Activated naive CD4-positive, alpha-beta T cell treated with anti-CD3 and anti-CD28 coated beads, Interleukin-2, amount 10 ng/mL, durations not matched to agents 7 days and 5 days (primary cell): ENCODE results near the gene C1orf167.

ENCODE experiments used
- CTCF ChIA-PET: fragments of 350-600 bp; sonication (Branson Sonifier 250); formaldehyde crosslinking; loops from one replicate; lab custom pipeline; 2021; ENCODE audit warnings: antibody characterized with exemption; lab: Charles Lee
- DNase-seq: peaks from one replicate; pipeline ENCODE4 v3.0.0-alpha.2; 2020
- H3K27ac Mint-ChIP-seq: one replicate; pipeline ENCODE4 v1.8.0; 2021; ENCODE audit warnings: mild to moderate bottlenecking, moderate library complexity, mixed read lengths
- H3K27me3 Mint-ChIP-seq: one replicate; pipeline ENCODE4 v1.8.0; 2021; ENCODE audit warnings: mild to moderate bottlenecking, mixed read lengths
- H3K36me3 Mint-ChIP-seq: one replicate; pipeline ENCODE4 v1.8.0; 2021; ENCODE audit warnings: mixed read lengths
- H3K4me1 Mint-ChIP-seq: one replicate; pipeline ENCODE4 v1.8.0; 2021; ENCODE audit warnings: mixed read lengths
- H3K4me3 Mint-ChIP-seq: one replicate; pipeline ENCODE4 v1.8.0; 2021; ENCODE audit warnings: mild to moderate bottlenecking, moderate library complexity, mixed read lengths
- H3K9me3 Mint-ChIP-seq: one replicate; pipeline ENCODE4 v1.8.0; 2021; ENCODE audit warnings: mixed read lengths

C1orf167 gene

GRCh38 chr1:11761285-11761684 lies 708 bp upstream of the C1orf167 start:
- Mint-ChIP-seq H3K4me3 (no peak overlapping the region), H3K9me3 (no peaks in the 10 kb centered on the region), H3K36me3 (no peaks in the 10 kb centered on the region), H3K27ac (no peak overlapping the region), H3K27me3 (peaks cover 68% of the 10 kb centered on the region), H3K4me1 (peaks cover 11% of the 10 kb centered on the region)
- CTCF ChIA-PET: no interaction called here
- no peak for DNase-seq

DNA sequence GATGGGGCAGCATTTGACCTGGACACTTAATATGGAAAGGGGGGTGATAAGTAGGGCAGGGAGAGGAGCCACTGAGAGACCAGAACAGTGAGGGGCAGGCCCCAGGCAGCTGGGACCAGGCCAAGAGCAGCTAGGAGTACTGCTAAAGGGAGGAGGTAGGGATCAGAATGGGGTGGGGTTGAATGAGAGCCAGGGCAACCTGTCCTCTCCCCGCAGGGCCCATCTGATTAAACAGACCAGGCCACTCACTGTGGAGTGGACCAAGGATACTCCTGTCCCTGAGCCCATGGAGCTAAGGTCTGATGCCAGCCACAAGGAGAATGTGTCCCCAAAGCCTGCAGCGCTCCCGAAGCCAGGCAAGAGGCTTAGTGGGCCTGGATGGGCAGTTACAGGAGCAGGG lies 2.1 kb downstream of the C1orf167 start:
- no peaks in the 10 kb centered on the region for H3K36me3 Mint-ChIP-seq
- no peaks in the 10 kb centered on the region for H3K9me3 Mint-ChIP-seq
- peaks cover 11% of the 10 kb centered on the region for H3K4me1 Mint-ChIP-seq
- CTCF ChIA-PET: no interaction called here
- no peak overlapping the region for H3K4me3 Mint-ChIP-seq
- DNase-seq: no peak
- no peak overlapping the region for H3K27ac Mint-ChIP-seq
- H3K27me3 Mint-ChIP-seq: peaks cover 60% of the 10 kb centered on the region

DNA sequence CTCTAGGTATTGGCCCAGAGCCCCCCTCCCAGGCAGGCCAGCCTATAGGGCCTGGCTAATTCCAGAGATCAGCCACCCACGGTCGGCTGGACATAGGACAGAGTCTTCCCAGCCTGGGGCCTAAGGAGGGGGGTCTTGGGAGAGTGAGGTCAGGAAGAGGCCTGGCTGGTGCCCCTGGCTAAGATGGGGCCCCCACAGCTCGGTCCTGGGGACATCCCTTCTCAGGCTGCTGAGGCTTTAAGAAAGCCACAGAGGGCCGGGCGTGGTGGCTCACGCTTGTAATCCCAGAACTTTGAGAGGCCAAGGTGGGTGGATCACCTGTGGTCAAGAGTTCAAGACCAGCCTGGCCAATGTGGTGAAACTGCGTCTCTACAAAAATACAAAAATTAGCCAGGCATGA lies 2.5 kb downstream of the C1orf167 start:
- CTCF ChIA-PET: no interaction called here
- Mint-ChIP-seq H3K27me3 (peaks cover 57% of the 10 kb centered on the region), H3K4me1 (peaks cover 11% of the 10 kb centered on the region), H3K36me3 (no peaks in the 10 kb centered on the region), H3K9me3 (no peaks in the 10 kb centered on the region), H3K27ac (no peak overlapping the region), H3K4me3 (no peak overlapping the region)
- DNase-seq: no peak

GRCh38 chr1:11765661-11766428 lies 3.9 kb downstream of the C1orf167 start:
- Mint-ChIP-seq H3K4me1 (peaks cover 11% of the 10 kb centered on the region), H3K36me3 (no peaks in the 10 kb centered on the region), H3K27ac (no peak overlapping the region), H3K9me3 (no peaks in the 10 kb centered on the region), H3K27me3 (peaks cover 47% of the 10 kb centered on the region), H3K4me3 (no peak overlapping the region)
- no peak for DNase-seq
- CTCF ChIA-PET: no interaction called here

GRCh38 chr1:11766429-11766776 lies 4.4 kb downstream of the C1orf167 start:
- H3K4me3 Mint-ChIP-seq: no peak overlapping the region
- H3K27ac Mint-ChIP-seq: no peak overlapping the region
- H3K4me1 Mint-ChIP-seq: peaks cover 9% of the 10 kb centered on the region
- peaks cover 42% of the 10 kb centered on the region for H3K27me3 Mint-ChIP-seq
- H3K9me3 Mint-ChIP-seq: no peaks in the 10 kb centered on the region
- H3K36me3 Mint-ChIP-seq: no peaks in the 10 kb centered on the region
- no peak for DNase-seq
- CTCF ChIA-PET: no interaction called here

GRCh38 chr1:11767922-11768704 lies 6.1 kb downstream of the C1orf167 start:
- Mint-ChIP-seq H3K9me3 (no peaks in the 10 kb centered on the region), H3K4me3 (no peak overlapping the region), H3K27ac (no peak overlapping the region), H3K4me1 (no peaks in the 10 kb centered on the region), H3K36me3 (no peaks in the 10 kb centered on the region), H3K27me3 (peaks cover 25% of the 10 kb centered on the region)
- DNase-seq: no peak
- CTCF ChIA-PET: no interaction called here

DNA sequence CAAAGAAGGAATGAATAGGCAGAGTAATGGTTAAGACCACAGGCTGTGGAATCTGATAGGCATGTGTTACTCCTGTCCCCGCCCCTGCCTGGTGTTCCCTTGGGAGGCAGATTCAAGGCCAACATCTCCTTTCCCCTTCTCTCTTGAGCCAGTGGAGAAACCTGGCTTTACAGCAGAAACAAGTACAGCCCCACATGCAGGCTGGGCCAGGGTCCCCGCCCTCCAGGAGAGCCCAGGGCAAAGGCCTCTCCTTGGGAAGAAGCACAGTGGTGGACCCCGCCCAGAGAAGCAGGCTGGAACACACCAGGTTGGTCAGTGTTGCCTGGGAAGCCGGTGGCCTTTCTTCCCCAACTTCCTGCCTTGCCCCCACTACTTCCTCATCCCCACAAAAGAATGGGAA lies 6.8 kb downstream of the C1orf167 start:
- H3K4me1 Mint-ChIP-seq: no peaks in the 10 kb centered on the region
- DNase-seq: no peak
- CTCF ChIA-PET: no interaction called here

GRCh38 chr1:11769274-11769673 lies 7.3 kb downstream of the C1orf167 start:
- CTCF ChIA-PET: no interaction called here
- Mint-ChIP-seq H3K27me3 (peaks cover 18% of the 10 kb centered on the region), H3K27ac (no peak overlapping the region), H3K4me1 (no peaks in the 10 kb centered on the region), H3K36me3 (no peaks in the 10 kb centered on the region), H3K4me3 (no peak overlapping the region), H3K9me3 (no peaks in the 10 kb centered on the region)
- no peak for DNase-seq

More for the DNA sequence above, 6.8 kb downstream of the C1orf167 start:
- Mint-ChIP-seq H3K36me3 (no peaks in the 10 kb centered on the region), H3K27me3 (peaks cover 20% of the 10 kb centered on the region), H3K4me3 (no peak overlapping the region), H3K27ac (no peak overlapping the region), H3K9me3 (no peaks in the 10 kb centered on the region)

DNA sequence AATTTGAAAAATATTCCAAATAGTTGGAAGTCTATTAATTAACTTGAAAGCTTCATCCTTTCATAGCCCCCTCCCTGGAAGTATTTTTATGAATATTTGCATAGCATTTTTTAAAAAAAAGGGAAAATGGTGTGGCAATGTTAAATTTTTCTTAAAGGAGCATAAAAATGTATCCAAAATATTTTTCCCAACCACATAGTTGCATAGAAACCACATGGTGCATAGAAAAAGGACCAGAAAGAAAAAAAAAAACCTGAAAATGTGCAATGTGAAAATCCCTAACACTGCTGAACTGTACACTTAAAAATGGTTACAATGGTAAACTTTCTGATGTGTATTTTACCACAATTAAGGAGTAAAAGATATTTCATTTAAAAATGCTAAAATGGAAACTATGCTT lies 8.0 kb downstream of the C1orf167 start:
- CTCF ChIA-PET: no interaction called here
- Mint-ChIP-seq H3K4me1 (no peaks in the 10 kb centered on the region), H3K4me3 (no peak overlapping the region), H3K27me3 (peaks cover 21% of the 10 kb centered on the region), H3K9me3 (no peaks in the 10 kb centered on the region), H3K36me3 (no peaks in the 10 kb centered on the region), H3K27ac (no peak overlapping the region)
- no peak for DNase-seq

GRCh38 chr1:11771481-11772043 lies 9.6 kb downstream of the C1orf167 start:
- no peak for DNase-seq
- Mint-ChIP-seq H3K27me3 (peaks cover 20% of the 10 kb centered on the region), H3K4me1 (no peaks in the 10 kb centered on the region), H3K36me3 (no peaks in the 10 kb centered on the region), H3K4me3 (no peak overlapping the region), H3K27ac (no peak overlapping the region), H3K9me3 (no peaks in the 10 kb centered on the region)
- CTCF ChIA-PET: interaction anchor here (0.7 kb wide), 1 partner anchor 16 kb away, joined by 3 read pairs; no protein-coding TSS in a partner anchor

- Mint-ChIP-seq H3K9me3 (no peaks in the 10 kb centered on the region), H3K4me1 (no peaks in the 10 kb centered on the region), H3K4me3 (no peak overlapping the region), H3K36me3 (no peaks in the 10 kb centered on the region), H3K27ac (no peak overlapping the region), H3K27me3 (peaks cover 21% of the 10 kb centered on the region)
- no peak for DNase-seq
- CTCF ChIA-PET: interaction anchor here (0.7 kb wide), 1 partner anchor 15 kb away, joined by 3 read pairs; no protein-coding TSS in a partner anchor
Measured at GRCh38 chr1:11772458-11772857, 10.5 kb downstream of the C1orf167 start.

GRCh38 chr1:11774753-11775152 lies 12.8 kb downstream of the C1orf167 start:
- Mint-ChIP-seq H3K4me3 (no peak overlapping the region), H3K27ac (no peak overlapping the region), H3K36me3 (no peaks in the 10 kb centered on the region), H3K27me3 (peaks cover 23% of the 10 kb centered on the region), H3K4me1 (no peaks in the 10 kb centered on the region), H3K9me3 (no peaks in the 10 kb centered on the region)
- no peak for DNase-seq
- CTCF ChIA-PET: no interaction called here

- CTCF ChIA-PET: interaction anchor here (0.6 to 0.9 kb wide), 2 partner anchors 9 to 223 kb away, joined by 3 read pairs; no protein-coding TSS in a partner anchor
- Mint-ChIP-seq H3K4me1 (no peaks in the 10 kb centered on the region), H3K27ac (no peak overlapping the region), H3K36me3 (no peaks in the 10 kb centered on the region), H3K9me3 (no peaks in the 10 kb centered on the region), H3K4me3 (no peak overlapping the region), H3K27me3 (peaks cover 19% of the 10 kb centered on the region)
- no peak for DNase-seq
Measured at GRCh38 chr1:11777658-11778322, 15.8 kb downstream of the C1orf167 start.

GRCh38 chr1:11778336-11778735 lies 16.3 kb downstream of the C1orf167 start:
- DNase-seq: no peak
- peaks cover 19% of the 10 kb centered on the region for H3K27me3 Mint-ChIP-seq
- no peak overlapping the region for H3K4me3 Mint-ChIP-seq
- H3K36me3 Mint-ChIP-seq: no peaks in the 10 kb centered on the region
- CTCF ChIA-PET: interaction anchor here (0.9 kb wide), 1 partner anchor 9 kb away, joined by 3 read pairs; no protein-coding TSS in a partner anchor
- no peaks in the 10 kb centered on the region for H3K9me3 Mint-ChIP-seq
- H3K4me1 Mint-ChIP-seq: no peaks in the 10 kb centered on the region
- H3K27ac Mint-ChIP-seq: no peak overlapping the region
